A673 (cell line): ENCODE measurements around the gene CTXND1. TPM values are rescaled to one million over a fixed set of nuclear protein-coding genes. Genes with fewer than 3 reads are reported as not detected.

Experiments
- BruUV-seq: library from RNA; stranded (reverse); fragments of 400-500 nt; replicated peaks from 2 replicates; lab custom pipeline; 2021; lab: Mats Ljungman, UMichigan
- CTCF ChIA-PET: fragments of 300-600 bp; sonication (Branson Sonifier 250); formaldehyde crosslinking; loops from one replicate; lab custom pipeline; 2022; ENCODE audit warnings: antibody characterized with exemption; lab: Charles Lee
- POLR2A ChIA-PET: fragments of 300-600 bp; sonication (Branson Sonifier 250); formaldehyde crosslinking; loops from one replicate; lab custom pipeline; 2022; ENCODE audit warnings: antibody characterized with exemption; ENCODE audit not compliant: low non-redundant PET; lab: Charles Lee
- DNase-seq: peaks from one replicate; pipeline ENCODE4 v3.0.0-alpha.2; 2015; ENCODE audit warnings: low spot score
- H3K27ac ChIP-seq: fragments of 200-600 bp; sonication (generic); 2 replicates; pipeline ENCODE4 v1.5.1; 2016; ENCODE audit warnings: mixed run types, low read depth, mild to moderate bottlenecking, mixed read lengths, antibody characterized with exemption, low read length; ENCODE audit not compliant: poor library complexity, severe bottlenecking
- H3K27me3 ChIP-seq: fragments of 200-600 bp; sonication (generic); replicated peaks from 2 replicates; pipeline ENCODE4 v1.6.1; 2017; ENCODE audit warnings: mixed run types, low read depth, mild to moderate bottlenecking, mixed read lengths, antibody characterized with exemption, low read length; ENCODE audit not compliant: insufficient read depth, poor library complexity
- H3K36me3 ChIP-seq: fragments of 200-600 bp; sonication (generic); 2 replicates; pipeline ENCODE4 v1.6.1; 2016; ENCODE audit warnings: mixed run types, mild to moderate bottlenecking, mixed read lengths, antibody characterized with exemption, low read length; ENCODE audit not compliant: insufficient read depth, poor library complexity, severe bottlenecking
- H3K4me1 ChIP-seq: fragments of 200-600 bp; sonication (generic); 2 replicates; pipeline ENCODE4 v1.6.1; 2017; ENCODE audit warnings: mixed run types, mild to moderate bottlenecking, mixed read lengths, antibody characterized with exemption, low read length; ENCODE audit not compliant: insufficient read depth, poor library complexity, severe bottlenecking
- H3K4me3 ChIP-seq: fragments of 200-600 bp; sonication (generic); 2 replicates; pipeline ENCODE4 v1.5.1; 2016; ENCODE audit warnings: low read depth, mixed run types, mild to moderate bottlenecking, mixed read lengths, low read length; ENCODE audit not compliant: poor library complexity, severe bottlenecking
- H3K9me3 ChIP-seq: fragments of 200-600 bp; sonication (generic); 2 replicates; pipeline ENCODE4 v1.6.1; 2016; ENCODE audit warnings: mixed run types, low read depth, mild to moderate bottlenecking, mixed read lengths, antibody characterized with exemption, low read length; ENCODE audit not compliant: poor library complexity, severe bottlenecking
- CTCF ChIP-seq: fragments of 300-800, 200-600 bp; sonication (generic); conservative IDR thresholded peaks from 2 replicates; pipeline ENCODE4 v1.5.1; 2017; ENCODE audit warnings: low read depth, mild to moderate bottlenecking, antibody characterized with exemption, low read length, moderate library complexity, mixed read lengths
- EZH2 ChIP-seq: fragments of 200-600 bp; sonication (generic); IDR thresholded peaks from 2 replicates; pipeline ENCODE4 v1.6.1; 2017; ENCODE audit warnings: borderline replicate concordance, low read depth, mild to moderate bottlenecking, mixed read lengths, antibody characterized with exemption, low read length; ENCODE audit not compliant: poor library complexity, severe bottlenecking
- intact Hi-C: fragments of 100-400 bp; cut with micrococcal nuclease; formaldehyde crosslinking; loops from one replicate; pipeline ENCODE4 v1.10.0; 2022; ENCODE audit not compliant: unreplicated experiment
- total RNA-seq: library from RNA; stranded (reverse); gene quantifications from 2 replicates; pipeline ENCODE4 v1.2.3, GENCODE V29; 2021

CTXND1 gene
- total RNA-seq, 1 experiment from 2014 or later = not detected

GRCh38 chr15:80247320-80247719 lies 4.7 kb downstream of the CTXND1 start:
- CTCF ChIA-PET = no interaction called here

GRCh38 chr15:80246425-80246894 lies 5.6 kb downstream of the CTXND1 start:
- H3K4me1 ChIP-seq = no peaks in the 10 kb centered on the region
- intact Hi-C loops = no loop called here
- ChIA-PET CTCF (no interaction called here), POLR2A (no interaction called here)
- H3K27ac ChIP-seq = no peak overlapping the region
- no peaks in the 10 kb centered on the region for H3K36me3 ChIP-seq
- no TSS peak for BruUV-seq
- no peak for DNase-seq
- no peak overlapping the region for H3K4me3 ChIP-seq
- peaks cover 79% of the 10 kb centered on the region for H3K27me3 ChIP-seq
- H3K9me3 ChIP-seq = no peaks in the 10 kb centered on the region
- no peak for TF ChIP-seq CTCF
- TF ChIP-seq EZH2 = no peak

More at GRCh38 chr15:80247320-80247719, 4.7 kb downstream of the CTXND1 start:
- H3K27me3 ChIP-seq = peaks cover 85% of the 10 kb centered on the region
- no peak for DNase-seq
- no peak overlapping the region for H3K27ac ChIP-seq
- no peak overlapping the region for H3K4me3 ChIP-seq
- no peaks in the 10 kb centered on the region for H3K4me1 ChIP-seq
- BruUV-seq = no TSS peak
- no peak for TF ChIP-seq EZH2
- TF ChIP-seq CTCF = no peak
- H3K36me3 ChIP-seq = no peaks in the 10 kb centered on the region
- H3K9me3 ChIP-seq = no peaks in the 10 kb centered on the region
- intact Hi-C loops = no loop called here
- POLR2A ChIA-PET = no interaction called here

GRCh38 chr15:80242802-80243201 lies 9.2 kb downstream of the CTXND1 start:
- no peaks in the 10 kb centered on the region for H3K4me1 ChIP-seq
- no peaks in the 10 kb centered on the region for H3K9me3 ChIP-seq
- no peaks in the 10 kb centered on the region for H3K36me3 ChIP-seq
- H3K4me3 ChIP-seq = no peak overlapping the region
- DNase-seq = no peak
- no peak overlapping the region for H3K27ac ChIP-seq
- ChIA-PET CTCF (no interaction called here), POLR2A (no interaction called here)
- BruUV-seq = no TSS peak
- peaks cover 48% of the 10 kb centered on the region for H3K27me3 ChIP-seq
- TF ChIP-seq CTCF = no peak
- no peak for TF ChIP-seq EZH2
- intact Hi-C loops = no loop called here
